Pancreas (tissue), 10 donors: ENCODE data around the gene ARF1. TPM values are rescaled to one million over a fixed set of nuclear protein-coding genes. Genes with fewer than 3 reads are reported as not detected.

Experiments used
- ATAC-seq, 4 donors: fragments of 200-7000 bp; cut with Tn5 transposase; one replicate each; pipeline versions ENCODE4 v1.8.0 to v1.9.1; 2020; ENCODE audit warnings: mild to moderate bottlenecking in 4 of 4, moderate library complexity in 4 of 4
- DNase-seq, 6 donors: peaks; one replicate each; pipeline ENCODE4 v3.0.0-alpha.2; 2020
- FAIRE-seq: peaks from 2 replicates; lab custom pipeline; 2012; peaks lifted over from hg19 to GRCh38; lab: Jason Lieb, UNC
- H3K27ac ChIP-seq, 4 donors: fragments of 200-600 bp; sonication (generic); 1 replicate in 3 of 4; 2 replicates in 1 of 4; pipeline versions ENCODE4 v1.5.0 to v1.8.0; 2020
- H3K27me3 ChIP-seq, 4 donors: fragments of 200-600 bp; one replicate each; pipeline ENCODE4 v1.8.0; 2021
- H3K36me3 ChIP-seq, 3 donors: fragments of 200-600 bp; sonication (generic) in 1 of 3; one replicate each; pipeline versions ENCODE4 v1.5.0 to v1.8.0; 2020 to 2021
- H3K4me1 ChIP-seq, 3 donors: fragments of 200-600 bp; one replicate each; pipeline ENCODE4 v1.8.0; 2021
- H3K4me3 ChIP-seq, 4 donors: fragments of 200-600 bp; sonication (generic) in 2 of 4; one replicate each; pipeline versions ENCODE4 v1.5.0 to v1.8.0; 2020 to 2021
- H3K9me3 ChIP-seq, 4 donors: fragments of 200-600 bp; one replicate each; pipeline ENCODE4 v1.8.0; 2021
- CTCF ChIP-seq, 4 donors: fragments of 200-600 bp; sonication (generic) in 3 of 4; IDR thresholded peaks; one replicate each; pipeline versions ENCODE4 v1.5.0 to v1.8.0; 2021; ENCODE audit warnings: antibody characterized with exemption in 4 of 4
- WGBS, 2 donors: extraction: QIAGEN DNeasy Blood & Tissue Kit; methylation state at CpG; one replicate each; pipeline ENCODE4 v1.1.7; 2013; 5-methylcytosine and 5-hydroxymethylcytosine counted together
- intact Hi-C, 3 donors: fragments of 100-400 bp; cut with DNase I; formaldehyde crosslinking; loops; one replicate each; pipeline versions ENCODE4 v1.11.1 to v1.14.2; 2022
- polyA plus RNA-seq, 2 donors: library from polyadenylated mRNA; stranded (reverse); fragments of 200-250 nt; gene quantifications; one replicate each; pipeline ENCODE4 v1.2.3, GENCODE V29; 2013
- total RNA-seq, 6 donors: library from RNA; stranded (reverse); fragmentation: NEBNext Ultra II Directional in 4 of 6; extraction: Animal tissue kit (Norgen Biotek cat#: 25700) in 4 of 6; gene quantifications; one replicate each; pipeline versions ENCODE4 v1.2.1 to v1.2.4, GENCODE V29; 2021 to 2023
- donor health status: healthy with polysubstance abuse.
- donor health status: DM: no; HTN: no; CAD: no; lungs with moderate emphysema.
- donor health status: DM: no; HTN: no; CAD: no.
- donor health status: control.
- donor health status: control.
- donor health status: Bipolar disorder and iron deficiency.
- donor health status: DM: yes; HTN: yes; CAD: no.
- donor health status: DM: no; HTN: no; CAD: no.
- donor health status: DM: no; HTN: no; CAD: no.
- donor health status: DM: yes; HTN: yes; CAD: no.

ARF1 gene
- total and polyA plus RNA-seq, 8 donors: 160 to 251 (median 205) TPM

GRCh38 chr1:228134591-228134990 lies 52.1 kb downstream of the ARF1 start:
- 70 to 87% methylated on average over 12 of the region's 12 CpGs for WGBS, 2 donors
- intact Hi-C loops: no loop called here
- no peak for ATAC-seq

GRCh38 chr1:228136901-228137300 lies 54.4 kb downstream of the ARF1 start:
- FAIRE-seq (no peak), DNase-seq (no peak), ATAC-seq (no peak)
- no peak overlapping the region for H3K4me3 ChIP-seq
- H3K9me3 ChIP-seq: no peaks in the 10 kb centered on the region
- intact Hi-C loops: no loop called here
- H3K27ac ChIP-seq: no peak overlapping the region
- TF ChIP-seq CTCF (IDR thresholded peaks at IDR 0.05): no peak
- H3K4me1 ChIP-seq: peaks cover 0 to 6% (median 3%) of the 10 kb centered on the region in 3 donors
- no peaks in the 10 kb centered on the region for H3K36me3 ChIP-seq
- no peaks in the 10 kb centered on the region for H3K27me3 ChIP-seq
- 31 to 43% methylated on average over 1 of the region's 1 CpG for WGBS, 2 donors

More at GRCh38 chr1:228134591-228134990, 52.1 kb downstream of the ARF1 start:
- Histone ChIP-seq H3K9me3 (no peaks in the 10 kb centered on the region), H3K4me3 (no peak overlapping the region), H3K36me3 (no peaks in the 10 kb centered on the region), H3K4me1 (no peaks in the 10 kb centered on the region), H3K27ac (no peak overlapping the region), H3K27me3 (no peaks in the 10 kb centered on the region)
- FAIRE-seq: no peak
- DNase-seq: no peak
- TF ChIP-seq CTCF (IDR thresholded peaks at IDR 0.05): no peak

- no peak for ATAC-seq
- Histone ChIP-seq H3K4me1 (peaks cover 11 to 25% (median 25%) of the 10 kb centered on the region in 3 donors), H3K36me3 (no peaks in the 10 kb centered on the region), H3K9me3 (no peaks in the 10 kb centered on the region), H3K4me3 (peak overlapping the region; percentile 16 to 97 (median 54)), H3K27me3 (no peaks in the 10 kb centered on the region), H3K27ac (peak overlapping the region; percentile 87 to 96 (median 92))
- 24 to 25% methylated on average over 30 of the region's 30 CpGs for WGBS, 2 donors
- no peak for TF ChIP-seq CTCF (IDR thresholded peaks at IDR 0.05)
- intact Hi-C loops: no loop called here
- no peak for FAIRE-seq
- DNase-seq: no peak
These were observed 57.0 kb downstream of the ARF1 start for GRCh38 chr1:228139406-228139930.

GRCh38 chr1:228139931-228140723 lies 57.6 kb downstream of the ARF1 start, which contains the start of gene GUK1:
Gene GUK1, plus strand, starts transcription at chr1:228140279. Its CDS starts 24 bp downstream, at chr1:228140303.
- Histone ChIP-seq H3K4me1 (peaks cover 11 to 25% (median 25%) of the 10 kb centered on the region in 3 donors), H3K9me3 (no peaks in the 10 kb centered on the region), H3K27ac (peak within 1 kb of the TSS; percentile 87 to 96 (median 92)), H3K36me3 (no peaks in the 10 kb centered on the region), H3K4me3 (peak within 1 kb of the TSS; percentile 74 to 97 (median 82)), H3K27me3 (no peaks in the 10 kb centered on the region)
- DNase-seq (peak; percentile 99 to 100 (median 100)), FAIRE-seq (peak; percentile 67), ATAC-seq (peak; percentile 88 to 94 (median 91))
- WGBS, 2 donors: 0% methylated on average over 71 to 95 of the region's 95 CpGs
- TF ChIP-seq CTCF (IDR thresholded peaks at IDR 0.05): peak in 3 of 4 donors; percentile 20 to 30 (median 29)
- intact Hi-C loops: no loop called here
